ENCODE measurements around the gene GNRHR.

The GNRHR gene

GRCh38 chr4:67750691-67751090 is 3.5 kb downstream of the GNRHR start:
- peak; percentile 31 for DNase-seq (ENCODE audit: low read depth)
- TF ChIP-seq CTCF (IDR thresholded peaks at IDR 0.05; ENCODE audit: insufficient read depth, low read depth, low read length, missing control alignments) = no peak
- H3K4me3 ChIP-seq (ENCODE audit: low read length) = no peak overlapping the region

- H3K4me3 ChIP-seq (ENCODE audit: low read length) = no peak overlapping the region
- no peak for TF ChIP-seq CTCF (IDR thresholded peaks at IDR 0.05; ENCODE audit: insufficient read depth, low read depth, low read length, missing control alignments)
- no peak for DNase-seq (ENCODE audit: low read depth)
These were observed 4.9 kb downstream of the GNRHR start for GRCh38 chr4:67749286-67749685.

- H3K4me3 ChIP-seq (ENCODE audit: low read length) = no peak overlapping the region
These were observed 7.2 kb downstream of the GNRHR start for GRCh38 chr4:67746797-67747495.

GRCh38 chr4:67744561-67745283 is 9.5 kb downstream of the GNRHR start:
- DNase-seq (ENCODE audit: low read depth) = peak; percentile 51
- H3K4me3 ChIP-seq (ENCODE audit: low read length) = no peak overlapping the region
- no peak for TF ChIP-seq CTCF (IDR thresholded peaks at IDR 0.05; ENCODE audit: insufficient read depth, low read depth, low read length, missing control alignments)

More at GRCh38 chr4:67746797-67747495, 7.2 kb downstream of the GNRHR start:
- TF ChIP-seq CTCF (IDR thresholded peaks at IDR 0.05; ENCODE audit: insufficient read depth, low read depth, low read length, missing control alignments) = peak; percentile 45
- DNase-seq (ENCODE audit: low read depth) = peak; percentile 44

- TF ChIP-seq CTCF (IDR thresholded peaks at IDR 0.05; ENCODE audit: insufficient read depth, low read depth, low read length, missing control alignments) = no peak
- no peak overlapping the region for H3K4me3 ChIP-seq (ENCODE audit: low read length)
- DNase-seq (ENCODE audit: low read depth) = no peak
These were observed 11.0 kb downstream of the GNRHR start for GRCh38 chr4:67743194-67743593.

GRCh38 chr4:67736262-67736661 is 17.9 kb downstream of the GNRHR start:
- no peak for DNase-seq (ENCODE audit: low read depth)
- H3K4me3 ChIP-seq (ENCODE audit: low read length) = no peak overlapping the region
- no peak for TF ChIP-seq CTCF (IDR thresholded peaks at IDR 0.05; ENCODE audit: insufficient read depth, low read depth, low read length, missing control alignments)
